ENCODE results near the gene PAM16.
A peak's percentile ranks its signal among the peaks of the same experiment; 100 is the strongest.

The PAM16 gene

GRCh38 chr16:4293822-4294457, 57.2 kb downstream of the PAM16 start:
- no peaks in the 10 kb centered on the region for H3K36me3 ChIP-seq (ENCODE audit: control insufficient read depth, insufficient read depth, low read length)
- H3K27me3 ChIP-seq (ENCODE audit: control insufficient read depth, insufficient read depth, low read length): no peaks in the 10 kb centered on the region
- H3K9ac ChIP-seq (ENCODE audit: low read length): no peak overlapping the region
- H3K4me1 ChIP-seq (ENCODE audit: control insufficient read depth, insufficient read depth, low read length): peaks cover 22% of the 10 kb centered on the region
- no peak overlapping the region for H3K4me3 ChIP-seq (ENCODE audit: low read length)
- peak overlapping the region; percentile 86 for H3K27ac ChIP-seq (ENCODE audit: low read depth, low read length)

- Histone ChIP-seq H3K4me3 (ENCODE audit: low read length) (no peak overlapping the region), H3K27me3 (ENCODE audit: control insufficient read depth, insufficient read depth, low read length) (no peaks in the 10 kb centered on the region)
These were observed 57.9 kb downstream of the PAM16 start for GRCh38 chr16:4293181-4293716.

GRCh38 chr16:4291699-4292098, 59.4 kb downstream of the PAM16 start:
- Histone ChIP-seq H3K36me3 (ENCODE audit: control insufficient read depth, insufficient read depth, low read length) (no peaks in the 10 kb centered on the region), H3K9ac (ENCODE audit: low read length) (no peak overlapping the region), H3K4me1 (ENCODE audit: control insufficient read depth, insufficient read depth, low read length) (peaks cover 22% of the 10 kb centered on the region), H3K27me3 (ENCODE audit: control insufficient read depth, insufficient read depth, low read length) (no peaks in the 10 kb centered on the region), H3K27ac (ENCODE audit: low read depth, low read length) (no peak overlapping the region), H3K4me3 (ENCODE audit: low read length) (no peak overlapping the region)

More at GRCh38 chr16:4293181-4293716, 57.9 kb downstream of the PAM16 start:
- Histone ChIP-seq H3K27ac (ENCODE audit: low read depth, low read length) (peak overlapping the region; percentile 86), H3K9ac (ENCODE audit: low read length) (no peak overlapping the region), H3K36me3 (ENCODE audit: control insufficient read depth, insufficient read depth, low read length) (no peaks in the 10 kb centered on the region), H3K4me1 (ENCODE audit: control insufficient read depth, insufficient read depth, low read length) (peaks cover 22% of the 10 kb centered on the region)

Measured in rectal smooth muscle tissue (tissue), 1 donor.